Small intestine (tissue), 7 donors: ENCODE measurements around the gene TEAD4. TPM values are rescaled to one million over a fixed set of nuclear protein-coding genes. Genes with fewer than 3 reads are reported as not detected.

Source experiments
- DNase-seq, 2 donors: peaks; one replicate each; pipeline versions ENCODE4 v3.0.0 to v3.0.0-alpha.2; 2013
- FAIRE-seq: peaks from 2 replicates; lab custom pipeline; 2012; peaks lifted over from hg19 to GRCh38; lab: Jason Lieb, UNC
- H3K27ac ChIP-seq, 3 donors: one replicate each; pipeline ENCODE4 v1.5.1; 2013; ENCODE audit warnings: low read length in 2 of 3, mild to moderate bottlenecking in 2 of 3, control low read depth in 1 of 3, inconsistent platforms in 1 of 3, low read depth in 1 of 3, moderate library complexity in 1 of 3
- H3K27me3 ChIP-seq, 3 donors: one replicate each; pipeline ENCODE4 v1.6.1; 2013; ENCODE audit warnings: low read length in 3 of 3, inconsistent platforms in 1 of 3; ENCODE audit not compliant: control insufficient read depth in 3 of 3, insufficient read depth in 3 of 3
- H3K36me3 ChIP-seq, 3 donors: one replicate each; pipeline ENCODE4 v1.6.1; 2013; ENCODE audit warnings: low read length in 3 of 3, inconsistent platforms in 1 of 3, low read depth in 1 of 3, mild to moderate bottlenecking in 1 of 3, moderate library complexity in 1 of 3; ENCODE audit not compliant: control insufficient read depth in 3 of 3, insufficient read depth in 2 of 3
- H3K4me1 ChIP-seq, 3 donors: one replicate each; pipeline ENCODE4 v1.6.1; 2013; ENCODE audit warnings: low read length in 2 of 3, inconsistent platforms in 1 of 3, low read depth in 1 of 3, mild to moderate bottlenecking in 1 of 3, moderate library complexity in 1 of 3; ENCODE audit not compliant: control insufficient read depth in 3 of 3, insufficient read depth in 2 of 3
- H3K4me3 ChIP-seq, 3 donors: one replicate each; pipeline ENCODE4 v1.5.1; 2013; ENCODE audit warnings: low read length in 3 of 3, control low read depth in 1 of 3, inconsistent platforms in 1 of 3, low read depth in 1 of 3, mild to moderate bottlenecking in 1 of 3, moderate library complexity in 1 of 3
- H3K9me3 ChIP-seq, 2 donors: one replicate each; pipeline ENCODE4 v1.6.1; 2013; ENCODE audit warnings: low read depth in 1 of 2, low read length in 1 of 2; ENCODE audit not compliant: control insufficient read depth in 2 of 2, insufficient read depth in 1 of 2
- WGBS, 3 donors: extraction: QIAGEN DNeasy Blood & Tissue Kit; methylation state at CpG; one replicate each; pipeline ENCODE4 v1.1.7; 2013; 5-methylcytosine and 5-hydroxymethylcytosine counted together
- polyA plus RNA-seq, 4 donors: library from polyadenylated mRNA; stranded (reverse) in 3 of 4; unstranded in 1 of 4; fragments of 200-250 nt in 3 of 4; fragments of 120-200 nt in 1 of 4; gene quantifications; one replicate each; pipeline versions ENCODE4 v1.2.1 to v1.2.3, GENCODE V29; 2013
- donor health status: healthy with polysubstance abuse.
- donor health status: control.
- donor health status: control.
- donor health status: Bipolar disorder and iron deficiency.
- donor health status: healthy.

TEAD4 gene
- polyA plus RNA-seq, 4 donors: 2.3 to 18.7 (median 10.3) TPM

- no peak for FAIRE-seq
- Histone ChIP-seq H3K36me3 (peaks cover 0 to 23% (median 0%) of the 10 kb centered on the region in 3 donors), H3K9me3 (no peaks in the 10 kb centered on the region), H3K4me1 (peaks cover 5 to 56% (median 5%) of the 10 kb centered on the region in 3 donors), H3K4me3 (no peak overlapping the region), H3K27ac (no peak overlapping the region), H3K27me3 (no peaks in the 10 kb centered on the region)
- peak in 1 of 2 donors; percentile 20 for DNase-seq
- 56 to 66% (median 62%) methylated on average over 6 of the region's 6 CpGs for WGBS, 3 donors
Observed at GRCh38 chr12:3083241-3083920, 124.2 kb downstream of the TEAD4 start.

- H3K9me3 ChIP-seq: no peaks in the 10 kb centered on the region
- 89 to 97% (median 90%) methylated on average over 5 of the region's 5 CpGs for WGBS, 3 donors
- H3K27ac ChIP-seq: no peak overlapping the region
- no peak overlapping the region for H3K4me3 ChIP-seq
- no peak for DNase-seq
- no peak for FAIRE-seq
- H3K36me3 ChIP-seq: peaks cover 0 to 25% (median 0%) of the 10 kb centered on the region in 3 donors
- H3K27me3 ChIP-seq: no peaks in the 10 kb centered on the region
- H3K4me1 ChIP-seq: peaks cover 3 to 56% (median 5%) of the 10 kb centered on the region in 3 donors
Observed at GRCh38 chr12:3083921-3084347, 124.7 kb downstream of the TEAD4 start.

GRCh38 chr12:3084742-3085141 lies 125.5 kb downstream of the TEAD4 start:
- H3K27ac ChIP-seq: no peak overlapping the region
- H3K4me3 ChIP-seq: no peak overlapping the region
- no peaks in the 10 kb centered on the region for H3K27me3 ChIP-seq
- no peak for DNase-seq
- H3K36me3 ChIP-seq: peaks cover 0 to 25% (median 0%) of the 10 kb centered on the region in 3 donors
- 89 to 93% (median 92%) methylated on average over 12 of the region's 12 CpGs for WGBS, 3 donors
- H3K4me1 ChIP-seq: peaks cover 3 to 56% (median 5%) of the 10 kb centered on the region in 3 donors
- FAIRE-seq: no peak
- no peaks in the 10 kb centered on the region for H3K9me3 ChIP-seq

- Histone ChIP-seq H3K27ac (peak overlapping the region in 2 of 3 donors; percentile 32 to 75), H3K4me1 (peaks cover 3 to 56% (median 5%) of the 10 kb centered on the region in 3 donors), H3K4me3 (peak overlapping the region in 2 of 3 donors; percentile 29 to 30), H3K36me3 (peaks cover 0 to 28% (median 0%) of the 10 kb centered on the region in 3 donors), H3K9me3 (no peaks in the 10 kb centered on the region), H3K27me3 (no peaks in the 10 kb centered on the region)
- DNase-seq (peak; percentile 69 to 78), FAIRE-seq (no peak)
- 41 to 59% (median 42%) methylated on average over 19 of the region's 19 CpGs for WGBS, 3 donors
Observed at GRCh38 chr12:3085341-3086139, 126.3 kb downstream of the TEAD4 start.

- DNase-seq (no peak), FAIRE-seq (no peak)
- Histone ChIP-seq H3K27ac (peak overlapping the region in 2 of 3 donors; percentile 32 to 75), H3K36me3 (peaks cover 0 to 28% (median 0%) of the 10 kb centered on the region in 3 donors), H3K4me3 (no peak overlapping the region), H3K9me3 (no peaks in the 10 kb centered on the region), H3K4me1 (peaks cover 3 to 50% (median 5%) of the 10 kb centered on the region in 3 donors), H3K27me3 (no peaks in the 10 kb centered on the region)
- 32 to 69% (median 41%) methylated on average over 4 of the region's 4 CpGs for WGBS, 3 donors
Observed at GRCh38 chr12:3086211-3086610, 127.0 kb downstream of the TEAD4 start.

GRCh38 chr12:3086729-3087323 lies 127.6 kb downstream of the TEAD4 start:
- no peak overlapping the region for H3K4me3 ChIP-seq
- no peak for FAIRE-seq
- peak in 1 of 2 donors; percentile 81 for DNase-seq

GRCh38 chr12:3087758-3088650 lies 128.8 kb downstream of the TEAD4 start:
- Histone ChIP-seq H3K36me3 (peaks cover 0 to 32% (median 0%) of the 10 kb centered on the region in 3 donors), H3K27me3 (no peaks in the 10 kb centered on the region), H3K4me1 (peaks cover 3 to 36% (median 5%) of the 10 kb centered on the region in 3 donors), H3K9me3 (no peaks in the 10 kb centered on the region), H3K4me3 (no peak overlapping the region), H3K27ac (no peak overlapping the region)
- DNase-seq (no peak), FAIRE-seq (no peak)
- WGBS, 3 donors: 82 to 87% (median 84%) methylated on average over 11 of the region's 11 CpGs

More at GRCh38 chr12:3086729-3087323, 127.6 kb downstream of the TEAD4 start:
- WGBS, 3 donors: 82 to 87% (median 84%) methylated on average over 9 of the region's 9 CpGs
- Histone ChIP-seq H3K27ac (peak overlapping the region in 1 of 3 donors; percentile 75), H3K4me1 (peaks cover 3 to 47% (median 5%) of the 10 kb centered on the region in 3 donors), H3K27me3 (no peaks in the 10 kb centered on the region), H3K36me3 (peaks cover 0 to 28% (median 0%) of the 10 kb centered on the region in 3 donors), H3K9me3 (no peaks in the 10 kb centered on the region)
